CD4-positive, alpha-beta T cell treated with Interferon gamma for 1 hour (primary cell): ENCODE results near the gene GRIN2B.

Source experiments
- DNase-seq: peaks from one replicate; pipeline ENCODE4 v3.0.0-alpha.2; 2020

Gene GRIN2B

GRCh38 chr12:13956060-13956590 lies 25.3 kb downstream of the GRIN2B start:
- DNase-seq = no peak

DNA sequence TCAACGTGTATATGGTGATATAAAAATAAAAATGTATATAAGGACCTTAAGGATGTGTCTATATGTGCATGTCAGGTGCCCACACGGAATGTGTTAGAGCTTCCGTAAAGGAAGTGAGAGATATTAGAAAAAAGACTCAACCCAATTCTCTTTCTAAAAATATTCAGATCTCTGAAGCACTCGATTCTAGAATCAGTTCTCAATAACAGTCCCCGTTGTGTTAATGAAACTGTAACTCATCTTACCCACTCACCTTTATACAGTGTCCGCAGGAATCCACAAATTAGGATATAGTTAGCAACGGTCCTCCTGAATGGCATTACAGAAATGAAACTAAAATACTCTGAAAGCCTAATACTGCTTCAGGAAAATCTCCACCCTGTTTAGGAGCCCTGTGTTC lies 29.3 kb downstream of the GRIN2B start:
- no peak for DNase-seq

DNA sequence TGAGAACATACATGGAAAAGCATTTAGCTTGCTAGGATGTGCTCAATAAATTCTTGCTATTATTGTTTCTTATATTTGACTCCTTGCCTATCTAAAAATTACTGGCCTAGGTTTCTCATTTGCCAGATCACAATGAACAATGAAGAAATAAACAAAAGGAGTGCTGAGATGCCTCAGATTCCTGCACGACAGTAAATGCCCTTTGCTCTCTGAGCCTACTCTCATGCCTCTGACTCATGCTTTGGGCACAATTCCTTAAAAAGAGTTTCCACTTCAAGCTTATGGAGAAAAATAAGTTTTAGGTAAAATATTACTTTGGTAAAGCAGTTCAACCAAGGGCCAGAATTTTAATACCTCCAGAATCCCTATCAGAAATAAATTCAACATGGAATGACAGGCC lies 30.9 kb downstream of the GRIN2B start:
- DNase-seq = no peak

GRCh38 chr12:13948621-13949020 lies 32.8 kb downstream of the GRIN2B start:
- no peak for DNase-seq

GRCh38 chr12:13947276-13947946 lies 34.0 kb downstream of the GRIN2B start:
- DNase-seq = no peak

DNA sequence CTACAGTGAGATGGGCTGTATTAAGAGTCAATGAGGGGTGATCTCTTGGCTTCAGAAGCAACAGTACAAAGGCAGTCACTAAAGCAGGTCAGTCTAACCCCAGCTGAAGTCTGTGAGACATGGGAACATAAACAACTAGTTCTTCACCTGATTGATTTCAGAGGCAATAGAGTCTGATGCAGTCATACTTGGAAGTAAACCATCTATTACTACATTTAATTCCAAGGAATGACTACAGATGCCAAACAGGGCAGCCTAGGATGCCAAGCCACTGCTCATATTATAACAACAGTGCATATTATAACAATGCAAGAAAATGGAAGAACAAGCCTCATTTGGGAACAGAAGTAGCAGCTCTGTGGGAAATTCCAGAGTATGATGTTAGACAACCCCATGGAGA lies 35.8 kb downstream of the GRIN2B start:
- DNase-seq = no peak

DNA sequence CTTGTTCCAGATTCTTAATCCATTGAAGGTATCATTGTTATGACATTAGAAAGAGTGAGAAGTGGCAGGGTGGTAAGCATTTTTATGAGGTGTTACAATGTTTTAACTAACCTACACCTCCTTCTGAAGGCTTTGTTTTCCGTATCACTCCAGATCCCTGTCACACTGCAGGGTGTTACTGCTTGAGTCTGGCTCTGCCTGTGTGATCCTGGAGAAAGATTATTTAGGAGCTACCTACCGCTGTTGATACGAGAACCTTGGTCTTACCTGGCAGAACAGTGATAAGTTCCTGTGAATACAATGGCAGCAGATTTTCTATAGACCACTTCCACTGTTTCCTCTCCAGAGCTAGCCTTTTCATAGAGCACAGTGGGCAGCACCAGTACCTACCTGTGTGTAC lies 36.2 kb downstream of the GRIN2B start:
- DNase-seq = no peak

- DNase-seq = no peak
These were observed 38.6 kb downstream of the GRIN2B start for GRCh38 chr12:13942826-13943225.

DNA sequence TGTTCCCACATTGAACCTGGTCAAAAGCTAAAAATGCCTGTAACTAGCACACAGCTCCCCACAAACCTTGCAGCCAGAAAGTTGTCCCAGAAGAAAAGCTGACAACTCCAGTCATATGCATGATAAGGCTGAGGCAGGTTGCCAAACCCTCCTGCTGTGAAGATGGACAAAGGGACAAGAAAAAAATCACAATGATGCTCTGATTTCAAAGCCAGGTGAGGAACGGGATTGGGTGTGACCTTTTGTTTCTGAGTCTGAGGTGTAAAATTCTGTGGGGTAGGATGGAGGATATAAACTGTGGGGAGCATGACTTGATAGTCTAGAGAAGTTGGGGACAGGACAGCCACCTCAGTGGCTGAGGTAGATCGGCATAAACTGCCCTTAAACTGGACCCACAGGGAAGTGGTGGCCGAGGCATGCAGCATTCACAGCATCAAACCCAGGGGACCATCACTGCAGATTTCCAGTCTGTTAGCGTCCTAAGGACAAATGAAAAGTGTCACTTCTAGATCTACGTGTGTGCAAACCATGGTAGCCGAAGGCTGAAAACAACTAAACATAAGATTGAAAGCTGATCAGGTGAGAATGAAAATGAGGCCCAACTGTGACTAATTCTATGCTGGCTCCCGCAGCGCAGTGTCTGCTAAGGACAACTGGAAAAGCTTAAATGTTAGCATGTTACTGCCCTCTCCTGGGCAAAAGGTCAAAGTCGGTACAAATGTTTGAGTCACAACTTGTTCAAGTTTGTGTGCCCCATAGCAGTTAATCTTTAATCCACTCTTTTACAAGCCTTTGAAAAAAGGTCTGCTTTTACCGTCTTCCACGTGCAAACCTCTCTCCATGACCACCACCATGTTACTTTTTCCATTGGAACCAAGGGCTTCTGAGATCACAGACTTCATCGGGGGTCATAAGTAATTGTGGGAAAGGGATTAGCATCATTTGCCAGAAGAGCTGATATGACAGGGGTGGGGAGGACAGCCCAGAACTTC lies 39.8 kb downstream of the GRIN2B start:
- DNase-seq = no peak

DNA sequence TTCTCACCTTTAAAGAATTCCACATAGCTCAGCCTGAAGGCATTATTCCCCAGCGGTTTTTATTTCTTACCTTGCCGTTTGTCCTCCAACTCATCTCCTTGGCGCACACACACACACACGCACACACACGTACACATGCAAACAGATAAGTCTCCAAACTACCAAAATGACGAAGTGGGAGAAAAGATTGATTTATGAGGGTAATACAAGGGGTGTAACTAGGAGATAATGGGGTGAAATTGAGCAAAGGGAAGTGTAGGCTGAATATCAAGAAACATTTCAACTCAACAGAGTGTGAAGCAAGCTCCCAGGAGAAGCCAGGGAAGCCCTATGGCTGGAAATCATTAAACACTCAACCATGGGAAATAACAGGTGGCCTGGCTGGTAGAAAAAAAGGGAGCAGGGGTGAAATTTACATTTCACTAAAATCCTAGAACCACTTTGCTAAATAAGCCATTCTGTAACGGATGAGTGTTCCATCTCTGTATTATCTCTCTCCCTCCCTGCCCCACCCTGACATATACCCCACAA lies 41.0 kb downstream of the GRIN2B start:
- DNase-seq = no peak

DNA sequence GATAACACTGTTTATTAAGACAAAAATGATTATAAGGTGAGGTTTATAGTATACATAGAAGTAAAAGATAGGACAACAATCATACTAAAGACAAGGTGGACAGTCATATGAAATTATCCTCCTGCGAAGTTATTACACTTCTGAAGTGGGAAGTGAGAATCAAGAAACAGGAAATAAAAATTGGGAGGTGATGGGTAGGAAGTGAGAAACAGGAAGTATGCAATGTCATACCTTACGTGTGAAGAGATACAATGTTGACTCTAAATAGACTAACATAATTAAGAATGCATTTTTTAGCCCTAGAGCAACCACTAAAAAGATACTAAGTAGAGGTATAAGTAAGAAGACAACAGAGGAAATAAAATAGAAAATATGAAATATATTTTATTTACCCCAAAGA lies 43.7 kb downstream of the GRIN2B start:
- DNase-seq = no peak

GRCh38 chr12:13935169-13935568 lies 46.2 kb downstream of the GRIN2B start:
- DNase-seq = no peak
